HG03103 (cell line): ENCODE results near the gene EHMT1.

Experiments used
- ATAC-seq: cut with Tn5 transposase; IDR thresholded peaks from one replicate; pipeline ENCODE4 v1.9.1; 2021; ENCODE audit warnings: low read depth; ENCODE audit not compliant: unreplicated experiment

The EHMT1 gene

GRCh38 chr9:137836151-137836830, 217.5 kb downstream of the EHMT1 start:
- ATAC-seq, result no peak

GRCh38 chr9:137836831-137837241, 218.0 kb downstream of the EHMT1 start:
- no peak for ATAC-seq

- no peak for ATAC-seq
Observed at GRCh38 chr9:137837345-137838278, 218.8 kb downstream of the EHMT1 start.

GRCh38 chr9:137838576-137838975, 219.8 kb downstream of the EHMT1 start:
- no peak for ATAC-seq

- ATAC-seq, result no peak
Observed at GRCh38 chr9:137843355-137843754, 224.6 kb downstream of the EHMT1 start.

GRCh38 chr9:137851516-137852267, 232.9 kb downstream of the EHMT1 start:
- ATAC-seq, result no peak

GRCh38 chr9:137853392-137853995, 234.7 kb downstream of the EHMT1 start:
- ATAC-seq, result no peak

- no peak for ATAC-seq
Observed at GRCh38 chr9:137860361-137860760, 241.6 kb downstream of the EHMT1 start.

- ATAC-seq, result no peak
Observed at GRCh38 chr9:137865581-137866145, 246.9 kb downstream of the EHMT1 start.

GRCh38 chr9:137866226-137867141, 247.7 kb downstream of the EHMT1 start:
- no peak for ATAC-seq

GRCh38 chr9:137870432-137870831, 251.6 kb downstream of the EHMT1 start:
- ATAC-seq, result no peak

GRCh38 chr9:137872296-137872695, 253.5 kb downstream of the EHMT1 start:
- ATAC-seq, result no peak

- ATAC-seq, result no peak
Observed at GRCh38 chr9:137873408-137873807, 254.6 kb downstream of the EHMT1 start.

GRCh38 chr9:137873858-137874362, 255.1 kb downstream of the EHMT1 start:
- no peak for ATAC-seq

GRCh38 chr9:137875354-137875753, 256.5 kb downstream of the EHMT1 start:
- no peak for ATAC-seq

- ATAC-seq, result no peak
Observed at GRCh38 chr9:137875846-137876245, 257.0 kb downstream of the EHMT1 start.

- ATAC-seq, result no peak
Observed at GRCh38 chr9:137876269-137876668, 257.5 kb downstream of the EHMT1 start.

GRCh38 chr9:137876781-137877386, 258.1 kb downstream of the EHMT1 start:
- no peak for ATAC-seq
